ENCODE measurements around the gene APOM. TPM values are rescaled to one million over a fixed set of nuclear protein-coding genes. Genes with fewer than 3 reads are reported as not detected.

APOM gene
- total RNA-seq, 1 experiment from 2014 or later: 3.5 TPM

DNA sequence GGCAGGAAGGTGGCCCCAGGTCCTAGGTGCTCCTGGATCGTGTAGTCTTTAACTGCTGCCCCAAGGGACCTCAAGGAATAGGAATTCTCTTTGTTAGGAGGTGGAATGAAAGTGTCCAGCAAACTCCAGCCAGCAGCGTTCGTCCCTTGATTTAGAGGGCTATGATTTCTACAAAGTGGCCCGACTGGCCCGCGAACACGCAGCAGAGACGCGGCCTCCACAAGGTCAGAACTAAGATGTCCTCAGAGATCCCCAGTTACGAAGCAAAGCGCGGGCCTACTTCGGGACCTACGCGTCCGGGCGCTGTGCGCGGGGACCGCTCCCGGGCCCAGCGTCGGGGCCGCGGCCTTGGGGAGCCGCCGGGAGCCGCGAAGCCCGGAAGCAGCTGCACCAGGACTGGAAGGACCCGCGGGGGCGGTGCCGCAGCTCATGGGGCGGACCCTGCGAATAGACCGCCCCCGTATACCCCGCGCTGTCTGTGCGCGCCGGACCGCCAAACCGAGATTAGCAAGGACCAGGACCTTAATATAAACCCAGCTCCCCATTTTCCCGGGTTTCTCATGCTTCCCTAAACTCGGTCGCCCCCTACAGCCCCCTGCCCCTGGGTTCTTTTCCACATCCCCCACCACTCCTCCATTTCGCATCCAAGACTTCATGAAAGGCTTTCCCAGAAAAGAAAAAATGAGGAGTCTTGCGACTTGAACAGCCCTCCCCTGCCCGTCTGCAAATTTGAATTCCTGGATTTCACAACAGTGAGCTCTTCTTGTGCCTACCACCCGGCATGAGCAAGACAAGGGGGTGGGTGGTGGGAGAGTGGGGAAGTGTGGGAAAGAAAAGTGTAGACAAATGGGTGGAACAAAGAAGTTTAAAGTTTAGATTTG is 4.9 kb downstream of the APOM start, which contains the start of gene C6orf47 (continued):
- peak; percentile 53; the same call in 1 of the 2 replicates for TF ChIP-seq ETV6 (CRISPR knock-in tag; IDR thresholded peaks at IDR 0.05)
- TF ChIP-seq, protein P1, sequence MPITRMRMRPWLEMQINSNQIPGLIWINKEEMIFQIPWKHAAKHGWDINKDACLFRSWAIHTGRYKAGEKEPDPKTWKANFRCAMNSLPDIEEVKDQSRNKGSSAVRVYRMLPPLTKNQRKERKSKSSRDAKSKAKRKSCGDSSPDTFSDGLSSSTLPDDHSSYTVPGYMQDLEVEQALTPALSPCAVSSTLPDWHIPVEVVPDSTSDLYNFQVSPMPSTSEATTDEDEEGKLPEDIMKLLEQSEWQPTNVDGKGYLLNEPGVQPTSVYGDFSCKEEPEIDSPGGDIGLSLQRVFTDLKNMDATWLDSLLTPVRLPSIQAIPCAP (CRISPR knock-in tag; IDR thresholded peaks at IDR 0.05): no peak
- TF ChIP-seq EMX1 (CRISPR knock-in tag; IDR thresholded peaks at IDR 0.05): peak; percentile 85; the same call in 1 of the 2 replicates
- TF ChIP-seq, protein P2, sequence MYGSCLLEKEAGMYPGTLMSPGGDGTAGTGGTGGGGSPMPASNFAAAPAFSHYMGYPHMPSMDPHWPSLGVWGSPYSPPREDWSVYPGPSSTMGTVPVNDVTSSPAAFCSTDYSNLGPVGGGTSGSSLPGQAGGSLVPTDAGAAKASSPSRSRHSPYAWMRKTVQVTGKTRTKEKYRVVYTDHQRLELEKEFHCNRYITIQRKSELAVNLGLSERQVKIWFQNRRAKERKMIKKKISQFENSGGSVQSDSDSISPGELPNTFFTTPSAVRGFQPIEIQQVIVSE (CRISPR knock-in tag; IDR thresholded peaks at IDR 0.05; ENCODE audit: borderline replicate concordance): no peak
- TF ChIP-seq IRF2 (CRISPR knock-in tag; IDR thresholded peaks at IDR 0.05; ENCODE audit: borderline replicate concordance, low read depth): no peak
- TF ChIP-seq, protein P3, sequence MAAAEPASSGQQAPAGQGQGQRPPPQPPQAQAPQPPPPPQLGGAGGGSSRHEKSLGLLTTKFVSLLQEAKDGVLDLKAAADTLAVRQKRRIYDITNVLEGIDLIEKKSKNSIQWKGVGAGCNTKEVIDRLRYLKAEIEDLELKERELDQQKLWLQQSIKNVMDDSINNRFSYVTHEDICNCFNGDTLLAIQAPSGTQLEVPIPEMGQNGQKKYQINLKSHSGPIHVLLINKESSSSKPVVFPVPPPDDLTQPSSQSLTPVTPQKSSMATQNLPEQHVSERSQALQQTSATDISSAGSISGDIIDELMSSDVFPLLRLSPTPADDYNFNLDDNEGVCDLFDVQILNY (CRISPR knock-in tag; IDR thresholded peaks at IDR 0.05): peak; percentile 85
- no peak for TF ChIP-seq MXD4 (CRISPR knock-in tag; IDR thresholded peaks at IDR 0.05; ENCODE audit: borderline replicate concordance)
- peak; percentile 86 for TF ChIP-seq ESRRA (CRISPR knock-in tag; IDR thresholded peaks at IDR 0.05; ENCODE audit: borderline replicate concordance)
- TF ChIP-seq, protein P4, sequence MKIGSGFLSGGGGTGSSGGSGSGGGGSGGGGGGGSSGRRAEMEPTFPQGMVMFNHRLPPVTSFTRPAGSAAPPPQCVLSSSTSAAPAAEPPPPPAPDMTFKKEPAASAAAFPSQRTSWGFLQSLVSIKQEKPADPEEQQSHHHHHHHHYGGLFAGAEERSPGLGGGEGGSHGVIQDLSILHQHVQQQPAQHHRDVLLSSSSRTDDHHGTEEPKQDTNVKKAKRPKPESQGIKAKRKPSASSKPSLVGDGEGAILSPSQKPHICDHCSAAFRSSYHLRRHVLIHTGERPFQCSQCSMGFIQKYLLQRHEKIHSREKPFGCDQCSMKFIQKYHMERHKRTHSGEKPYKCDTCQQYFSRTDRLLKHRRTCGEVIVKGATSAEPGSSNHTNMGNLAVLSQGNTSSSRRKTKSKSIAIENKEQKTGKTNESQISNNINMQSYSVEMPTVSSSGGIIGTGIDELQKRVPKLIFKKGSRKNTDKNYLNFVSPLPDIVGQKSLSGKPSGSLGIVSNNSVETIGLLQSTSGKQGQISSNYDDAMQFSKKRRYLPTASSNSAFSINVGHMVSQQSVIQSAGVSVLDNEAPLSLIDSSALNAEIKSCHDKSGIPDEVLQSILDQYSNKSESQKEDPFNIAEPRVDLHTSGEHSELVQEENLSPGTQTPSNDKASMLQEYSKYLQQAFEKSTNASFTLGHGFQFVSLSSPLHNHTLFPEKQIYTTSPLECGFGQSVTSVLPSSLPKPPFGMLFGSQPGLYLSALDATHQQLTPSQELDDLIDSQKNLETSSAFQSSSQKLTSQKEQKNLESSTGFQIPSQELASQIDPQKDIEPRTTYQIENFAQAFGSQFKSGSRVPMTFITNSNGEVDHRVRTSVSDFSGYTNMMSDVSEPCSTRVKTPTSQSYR (CRISPR knock-in tag; IDR thresholded peaks at IDR 0.05): no peak
- TF ChIP-seq, protein P5, sequence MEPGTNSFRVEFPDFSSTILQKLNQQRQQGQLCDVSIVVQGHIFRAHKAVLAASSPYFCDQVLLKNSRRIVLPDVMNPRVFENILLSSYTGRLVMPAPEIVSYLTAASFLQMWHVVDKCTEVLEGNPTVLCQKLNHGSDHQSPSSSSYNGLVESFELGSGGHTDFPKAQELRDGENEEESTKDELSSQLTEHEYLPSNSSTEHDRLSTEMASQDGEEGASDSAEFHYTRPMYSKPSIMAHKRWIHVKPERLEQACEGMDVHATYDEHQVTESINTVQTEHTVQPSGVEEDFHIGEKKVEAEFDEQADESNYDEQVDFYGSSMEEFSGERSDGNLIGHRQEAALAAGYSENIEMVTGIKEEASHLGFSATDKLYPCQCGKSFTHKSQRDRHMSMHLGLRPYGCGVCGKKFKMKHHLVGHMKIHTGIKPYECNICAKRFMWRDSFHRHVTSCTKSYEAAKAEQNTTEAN (CRISPR knock-in tag; IDR thresholded peaks at IDR 0.05): no peak
- TF ChIP-seq, protein P6, sequence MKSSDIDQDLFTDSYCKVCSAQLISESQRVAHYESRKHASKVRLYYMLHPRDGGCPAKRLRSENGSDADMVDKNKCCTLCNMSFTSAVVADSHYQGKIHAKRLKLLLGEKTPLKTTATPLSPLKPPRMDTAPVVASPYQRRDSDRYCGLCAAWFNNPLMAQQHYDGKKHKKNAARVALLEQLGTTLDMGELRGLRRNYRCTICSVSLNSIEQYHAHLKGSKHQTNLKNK (CRISPR knock-in tag; IDR thresholded peaks at IDR 0.05): peak; percentile 72
- no peak for TF ChIP-seq NFYB (CRISPR knock-in tag; conservative IDR thresholded peaks at IDR 0.05; ENCODE audit: low read depth)
- no peak for TF ChIP-seq TEAD4 (CRISPR knock-in tag; IDR thresholded peaks at IDR 0.05)
- 0 out of 2 replicates have a peak, but pooled peaks have one; percentile 64 for TF ChIP-seq CREM (CRISPR knock-in tag; IDR thresholded peaks at IDR 0.05)
- TF ChIP-seq, protein P7, sequence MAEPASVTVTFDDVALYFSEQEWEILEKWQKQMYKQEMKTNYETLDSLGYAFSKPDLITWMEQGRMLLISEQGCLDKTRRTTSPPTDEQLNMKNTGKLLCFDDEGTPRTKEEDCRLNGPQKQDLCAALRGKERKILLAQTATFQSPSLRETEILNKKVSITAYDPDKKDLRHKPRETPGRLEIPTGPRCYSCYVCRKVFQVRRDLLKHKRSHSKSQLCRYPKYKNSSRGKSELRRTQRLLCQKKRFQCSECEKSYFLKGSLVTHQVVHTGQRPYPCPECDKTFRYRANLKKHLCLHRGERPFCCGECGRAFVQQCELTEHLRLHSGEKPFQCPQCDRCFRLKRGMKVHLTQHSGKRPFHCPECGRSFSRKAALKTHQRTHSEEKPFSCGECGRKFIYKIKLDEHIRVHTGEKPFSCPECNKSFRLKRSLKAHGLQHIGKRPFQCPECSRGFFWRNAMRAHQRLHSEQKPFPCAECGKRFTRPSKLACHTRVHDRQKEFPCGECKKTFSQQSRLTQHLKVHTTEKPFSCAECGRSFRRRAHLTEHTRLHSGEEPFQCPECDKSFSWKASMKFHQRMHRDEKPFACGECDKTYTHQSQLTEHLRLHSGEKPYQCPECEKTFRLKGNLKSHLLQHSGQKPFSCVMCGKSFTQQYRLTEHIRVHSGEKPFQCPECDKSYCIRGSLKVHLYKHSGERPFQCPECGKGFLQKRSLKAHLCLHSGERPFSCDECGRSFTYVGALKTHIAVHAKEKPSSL (CRISPR knock-in tag; conservative IDR thresholded peaks at IDR 0.05): 0 out of 2 replicates have a peak, but pooled peaks have one; percentile 58
- TF ChIP-seq, protein P8, sequence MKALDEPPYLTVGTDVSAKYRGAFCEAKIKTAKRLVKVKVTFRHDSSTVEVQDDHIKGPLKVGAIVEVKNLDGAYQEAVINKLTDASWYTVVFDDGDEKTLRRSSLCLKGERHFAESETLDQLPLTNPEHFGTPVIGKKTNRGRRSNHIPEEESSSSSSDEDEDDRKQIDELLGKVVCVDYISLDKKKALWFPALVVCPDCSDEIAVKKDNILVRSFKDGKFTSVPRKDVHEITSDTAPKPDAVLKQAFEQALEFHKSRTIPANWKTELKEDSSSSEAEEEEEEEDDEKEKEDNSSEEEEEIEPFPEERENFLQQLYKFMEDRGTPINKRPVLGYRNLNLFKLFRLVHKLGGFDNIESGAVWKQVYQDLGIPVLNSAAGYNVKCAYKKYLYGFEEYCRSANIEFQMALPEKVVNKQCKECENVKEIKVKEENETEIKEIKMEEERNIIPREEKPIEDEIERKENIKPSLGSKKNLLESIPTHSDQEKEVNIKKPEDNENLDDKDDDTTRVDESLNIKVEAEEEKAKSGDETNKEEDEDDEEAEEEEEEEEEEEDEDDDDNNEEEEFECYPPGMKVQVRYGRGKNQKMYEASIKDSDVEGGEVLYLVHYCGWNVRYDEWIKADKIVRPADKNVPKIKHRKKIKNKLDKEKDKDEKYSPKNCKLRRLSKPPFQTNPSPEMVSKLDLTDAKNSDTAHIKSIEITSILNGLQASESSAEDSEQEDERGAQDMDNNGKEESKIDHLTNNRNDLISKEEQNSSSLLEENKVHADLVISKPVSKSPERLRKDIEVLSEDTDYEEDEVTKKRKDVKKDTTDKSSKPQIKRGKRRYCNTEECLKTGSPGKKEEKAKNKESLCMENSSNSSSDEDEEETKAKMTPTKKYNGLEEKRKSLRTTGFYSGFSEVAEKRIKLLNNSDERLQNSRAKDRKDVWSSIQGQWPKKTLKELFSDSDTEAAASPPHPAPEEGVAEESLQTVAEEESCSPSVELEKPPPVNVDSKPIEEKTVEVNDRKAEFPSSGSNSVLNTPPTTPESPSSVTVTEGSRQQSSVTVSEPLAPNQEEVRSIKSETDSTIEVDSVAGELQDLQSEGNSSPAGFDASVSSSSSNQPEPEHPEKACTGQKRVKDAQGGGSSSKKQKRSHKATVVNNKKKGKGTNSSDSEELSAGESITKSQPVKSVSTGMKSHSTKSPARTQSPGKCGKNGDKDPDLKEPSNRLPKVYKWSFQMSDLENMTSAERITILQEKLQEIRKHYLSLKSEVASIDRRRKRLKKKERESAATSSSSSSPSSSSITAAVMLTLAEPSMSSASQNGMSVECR (CRISPR knock-in tag; IDR thresholded peaks at IDR 0.05; ENCODE audit: borderline replicate concordance): peak; percentile 87
- TF ChIP-seq, protein P9, sequence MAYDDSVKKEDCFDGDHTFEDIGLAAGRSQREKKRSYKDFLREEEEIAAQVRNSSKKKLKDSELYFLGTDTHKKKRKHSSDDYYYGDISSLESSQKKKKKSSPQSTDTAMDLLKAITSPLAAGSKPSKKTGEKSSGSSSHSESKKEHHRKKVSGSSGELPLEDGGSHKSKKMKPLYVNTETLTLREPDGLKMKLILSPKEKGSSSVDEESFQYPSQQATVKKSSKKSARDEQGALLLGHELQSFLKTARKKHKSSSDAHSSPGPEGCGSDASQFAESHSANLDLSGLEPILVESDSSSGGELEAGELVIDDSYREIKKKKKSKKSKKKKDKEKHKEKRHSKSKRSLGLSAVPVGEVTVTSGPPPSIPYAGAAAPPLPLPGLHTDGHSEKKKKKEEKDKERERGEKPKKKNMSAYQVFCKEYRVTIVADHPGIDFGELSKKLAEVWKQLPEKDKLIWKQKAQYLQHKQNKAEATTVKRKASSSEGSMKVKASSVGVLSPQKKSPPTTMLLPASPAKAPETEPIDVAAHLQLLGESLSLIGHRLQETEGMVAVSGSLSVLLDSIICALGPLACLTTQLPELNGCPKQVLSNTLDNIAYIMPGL (CRISPR knock-in tag; IDR thresholded peaks at IDR 0.05): peak; percentile 83
- TF ChIP-seq, protein P10, sequence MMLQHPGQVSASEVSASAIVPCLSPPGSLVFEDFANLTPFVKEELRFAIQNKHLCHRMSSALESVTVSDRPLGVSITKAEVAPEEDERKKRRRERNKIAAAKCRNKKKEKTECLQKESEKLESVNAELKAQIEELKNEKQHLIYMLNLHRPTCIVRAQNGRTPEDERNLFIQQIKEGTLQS (CRISPR knock-in tag; conservative IDR thresholded peaks at IDR 0.05): no peak
- TF ChIP-seq SMAD3 (CRISPR knock-in tag; IDR thresholded peaks at IDR 0.05; ENCODE audit: borderline replicate concordance): no peak; the same call in 1 of the 2 replicates
- TF ChIP-seq ATF1 (CRISPR knock-in tag; IDR thresholded peaks at IDR 0.05): no peak
- TF ChIP-seq HMGA2 (CRISPR knock-in tag; IDR thresholded peaks at IDR 0.05): no peak
